Measurements from ENCODE around the gene NKD1. TPM values are rescaled to one million over a fixed set of nuclear protein-coding genes. Genes with fewer than 3 reads are reported as not detected.

The NKD1 gene
- total and polyA plus RNA-seq, 2 of the 8 experiments (the other 6 are each of a cell fraction or from before 2014, with no cell fraction given), result 0.70 to 4.5 TPM

GRCh38 chr16:50674831-50675230 lies 126.6 kb downstream of the NKD1 start:
- no peak overlapping the region for H2BK12ac ChIP-seq (ENCODE audit: low read depth, low read length)
- H2BK5ac ChIP-seq (ENCODE audit: low read depth, low read length), result no peak overlapping the region
- FAIRE-seq (no peak), DNase-seq (ENCODE audit: low read depth in 1 of 2, low spot score in 2 of 2) (no peak)
- no peak overlapping the region for H3K9ac ChIP-seq (replicated peaks in 1 of 4; ENCODE audit: extremely low read depth in 1 of 4, low read depth in 3 of 4, low read length in 3 of 4)
- H3K4me3 ChIP-seq (ENCODE audit: extremely low read depth in 1 of 4, insufficient read depth in 2 of 4, low read depth in 3 of 4, low read length in 4 of 4), result no peak overlapping the region
- no peak overlapping the region for H4K5ac ChIP-seq (ENCODE audit: insufficient read length, low read depth, low read length)
- no peaks in the 10 kb centered on the region for H3K36me3 ChIP-seq (ENCODE audit: control insufficient read depth in 2 of 4, insufficient read depth in 4 of 4, low read length in 3 of 4)
- H3K9me3 ChIP-seq (ENCODE audit: insufficient read depth in 2 of 2, low read depth in 1 of 2, low read length in 1 of 2), result peaks cover 13 to 20% of the 10 kb centered on the region in 2 experiments
- H3K4me2 ChIP-seq (ENCODE audit: insufficient read depth in 1 of 2, low read depth in 2 of 2, low read length in 2 of 2), result no peak overlapping the region
- no peak overlapping the region for H3K14ac ChIP-seq (ENCODE audit: insufficient read length)
- no peak overlapping the region for H2AK5ac ChIP-seq (ENCODE audit: low read depth, low read length)
- no peak overlapping the region for H2AFZ ChIP-seq (ENCODE audit: low read length)
- no peaks in the 10 kb centered on the region for H3K79me1 ChIP-seq (ENCODE audit: low read depth, low read length)
- no peaks in the 10 kb centered on the region for H4K20me1 ChIP-seq (replicated peaks in 1 of 2; ENCODE audit: control insufficient read depth in 1 of 2, insufficient read depth in 2 of 2, low read length in 2 of 2)
- H3K4me1 ChIP-seq (replicated peaks in 1 of 4; ENCODE audit: control insufficient read depth in 3 of 4, insufficient read depth in 4 of 4, low read length in 3 of 4), result no peaks in the 10 kb centered on the region
- no peak overlapping the region for H3K27ac ChIP-seq (ENCODE audit: low read depth, low read length)
- no peak overlapping the region for H3K56ac ChIP-seq (replicated peaks; ENCODE audit: insufficient read length, low read depth, low read length)
- H3K27me3 ChIP-seq (replicated peaks in 1 of 4; ENCODE audit: control insufficient read depth in 3 of 4, extremely low read depth in 1 of 4, insufficient read depth in 3 of 4, low read length in 3 of 4), result no peaks in the 10 kb centered on the region
- H2BK120ac ChIP-seq (replicated peaks; ENCODE audit: low read depth, low read length), result no peak overlapping the region
- H4K8ac ChIP-seq (ENCODE audit: extremely low read depth, insufficient read depth, low read length), result no peak overlapping the region
- TF ChIP-seq JUN (IDR thresholded peaks at IDR 0.05; ENCODE audit: low read depth, low read length), result no peak
- TF ChIP-seq SUZ12 (IDR thresholded peaks at IDR 0.05; ENCODE audit: low read length), result no peak
- no peak for TF ChIP-seq SIN3A (conservative IDR thresholded peaks at IDR 0.05 in 1 of 2, IDR thresholded peaks at IDR 0.05 in 1 of 2; ENCODE audit: low read depth in 1 of 2, low read length in 2 of 2)
- TF ChIP-seq KDM1A (IDR thresholded peaks at IDR 0.05; ENCODE audit: borderline replicate concordance, low read length), result no peak
- TF ChIP-seq YY1 (IDR thresholded peaks at IDR 0.05; ENCODE audit: low read depth, low read length), result no peak
- TF ChIP-seq ASH2L (IDR thresholded peaks at IDR 0.05; ENCODE audit: low read length), result no peak
- TF ChIP-seq SIX5 (IDR thresholded peaks at IDR 0.05; ENCODE audit: low read depth, low read length), result no peak
- TF ChIP-seq, protein P1, sequence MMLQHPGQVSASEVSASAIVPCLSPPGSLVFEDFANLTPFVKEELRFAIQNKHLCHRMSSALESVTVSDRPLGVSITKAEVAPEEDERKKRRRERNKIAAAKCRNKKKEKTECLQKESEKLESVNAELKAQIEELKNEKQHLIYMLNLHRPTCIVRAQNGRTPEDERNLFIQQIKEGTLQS (IDR thresholded peaks at IDR 0.05; ENCODE audit: insufficient read depth, low read depth, low read length), result no peak
- no peak for TF ChIP-seq FOSL1 (IDR thresholded peaks at IDR 0.05; ENCODE audit: insufficient read depth, low read depth, low read length)
- no peak for TF ChIP-seq POLR2AphosphoS5 (IDR thresholded peaks at IDR 0.05; ENCODE audit: low read depth, low read length)
- TF ChIP-seq TCF12 (IDR thresholded peaks at IDR 0.05; ENCODE audit: low read depth, low read length), result no peak
- TF ChIP-seq BACH1 (IDR thresholded peaks at IDR 0.05; ENCODE audit: low read length), result no peak
- no peak for TF ChIP-seq SP4 (IDR thresholded peaks at IDR 0.05; ENCODE audit: low read length)
- CTCF ChIA-PET (ENCODE audit: partially characterized antibody), result interaction anchor here (0.6 to 21.1 kb wide), 9 partner anchors 11 to 1296 kb away, joined by 3 to 279 read pairs (median 5); no protein-coding TSS in a partner anchor
- POLR2A ChIA-PET (ENCODE audit: partially characterized antibody), result interaction anchor here (0.5 to 2.1 kb wide), 2 partner anchors 10 to 39 kb away, joined by 3 to 6 read pairs; no protein-coding TSS in a partner anchor
- H2BK15ac ChIP-seq (ENCODE audit: low read length), result no peak overlapping the region
- H3K23ac ChIP-seq (ENCODE audit: insufficient read length), result no peak overlapping the region
- H3K23me2 ChIP-seq (ENCODE audit: low read depth, low read length), result no peaks in the 10 kb centered on the region; the same call in 1 of the 2 replicates
- no peak overlapping the region for H4K91ac ChIP-seq (replicated peaks; ENCODE audit: insufficient read length, low read length)
- no peak overlapping the region for H3K18ac ChIP-seq (ENCODE audit: extremely low read depth, low read length)
- 90% methylated on average over 4 of the region's 4 CpGs; no CpG with 5 or more reads in 1 of the 2 experiments for WGBS, 2 experiments (ENCODE audit: extremely low coverage in 1 of 2, insufficient coverage in 1 of 2, insufficient read length in 1 of 2, insufficient replicate concordance in 2 of 2, low coverage in 1 of 2, low lambda C conversion rate in 2 of 2, missing lambda C conversion rate in 1 of 2)
- H2BK20ac ChIP-seq (ENCODE audit: low read length), result no peak overlapping the region
- no peaks in the 10 kb centered on the region for H3K79me2 ChIP-seq (ENCODE audit: control insufficient read depth in 1 of 2, insufficient read depth in 2 of 2, low read length in 2 of 2)
- no peak overlapping the region for H3K4ac ChIP-seq (replicated peaks; ENCODE audit: insufficient read length, low read depth, low read length)

Measured in H1 (cell line).